HG03280 (cell line): ENCODE results near the gene SLC13A1.
"Not testable (repeated sequence)": the region's sequence is repeated elsewhere in the genome, so short reads cannot be mapped to it uniquely, and the experiment has no call there.

Experiments
- ATAC-seq: cut with Tn5 transposase; IDR thresholded peaks from one replicate; pipeline ENCODE4 v1.9.1; 2021; ENCODE audit warnings: mild to moderate bottlenecking, moderate library complexity; ENCODE audit not compliant: unreplicated experiment

SLC13A1 gene

GRCh38 chr7:123199883-123200282 lies at the start of gene SLC13A1:
TSS of gene SLC13A1 (minus strand) at chr7:123199969. CDS start at chr7:123199946, 23 bp downstream.
- no peak for ATAC-seq

- ATAC-seq: no peak
Measured at GRCh38 chr7:123244768-123245167, 45.0 kb upstream of the SLC13A1 start.

- no peak for ATAC-seq
Measured at GRCh38 chr7:123242467-123243092, 42.8 kb upstream of the SLC13A1 start.

- no peak for ATAC-seq
Measured at GRCh38 chr7:123241809-123242208, 42.0 kb upstream of the SLC13A1 start.

GRCh38 chr7:123231021-123232000 lies 31.5 kb upstream of the SLC13A1 start:
- ATAC-seq: no peak

- no peak for ATAC-seq
Measured at GRCh38 chr7:123230603-123231002, 30.8 kb upstream of the SLC13A1 start.

- no peak for ATAC-seq
Measured at GRCh38 chr7:123230147-123230546, 30.4 kb upstream of the SLC13A1 start.

- no peak for ATAC-seq
Measured at GRCh38 chr7:123229426-123229825, 29.7 kb upstream of the SLC13A1 start.

GRCh38 chr7:123227666-123228065 lies 27.9 kb upstream of the SLC13A1 start:
- not testable (repeated sequence) for ATAC-seq

- ATAC-seq: no peak
Measured at GRCh38 chr7:123220396-123220795, 20.6 kb upstream of the SLC13A1 start.

GRCh38 chr7:123218866-123219265 lies 19.1 kb upstream of the SLC13A1 start:
- ATAC-seq: no peak

- no peak for ATAC-seq
Measured at GRCh38 chr7:123216825-123217224, 17.1 kb upstream of the SLC13A1 start.

GRCh38 chr7:123215350-123215749 lies 15.6 kb upstream of the SLC13A1 start:
- no peak for ATAC-seq

GRCh38 chr7:123211545-123211944 lies 11.8 kb upstream of the SLC13A1 start:
- ATAC-seq: no peak

GRCh38 chr7:123210986-123211385 lies 11.2 kb upstream of the SLC13A1 start:
- no peak for ATAC-seq

- no peak for ATAC-seq
Measured at GRCh38 chr7:123209786-123210185, 10.0 kb upstream of the SLC13A1 start.

GRCh38 chr7:123208793-123209192 lies 9.0 kb upstream of the SLC13A1 start:
- ATAC-seq: no peak

GRCh38 chr7:123204206-123204835 lies 4.6 kb upstream of the SLC13A1 start:
- ATAC-seq: no peak

GRCh38 chr7:123201901-123202300 lies 2.1 kb upstream of the SLC13A1 start:
- no peak for ATAC-seq

- no peak for ATAC-seq
Measured at GRCh38 chr7:123198668-123199652, 809 bp downstream of the SLC13A1 start.
